H9 (cell line): ENCODE measurements around the gene RPL38. TPM values are rescaled to one million over a fixed set of nuclear protein-coding genes. Genes with fewer than 3 reads are reported as not detected.

Experiments used
- DNase-seq: peaks from one replicate; pipeline ENCODE4 v3.0.0-alpha.2; 2017
- H2AFZ ChIP-seq: one replicate; pipeline ENCODE4 v1.6.1; 2013; ENCODE audit warnings: mild to moderate bottlenecking, low read length, control low read depth, moderate library complexity
- H2AK5ac ChIP-seq: 2 replicates; pipeline ENCODE4 v1.6.1; 2013; ENCODE audit warnings: low read length, control low read depth, mixed read lengths; ENCODE audit not compliant: insufficient read length
- H2BK120ac ChIP-seq: one replicate; pipeline ENCODE4 v1.6.1; 2013; ENCODE audit warnings: low read depth, mild to moderate bottlenecking, low read length, control low read depth, inconsistent platforms; ENCODE audit not compliant: poor library complexity, severe bottlenecking
- H2BK12ac ChIP-seq: 2 replicates; pipeline ENCODE4 v1.6.1; 2013; ENCODE audit warnings: low read length, control low read depth, mixed read lengths, low read depth; ENCODE audit not compliant: insufficient read length
- H2BK15ac ChIP-seq: 2 replicates; pipeline ENCODE4 v1.6.1; 2013; ENCODE audit warnings: low read depth, low read length, control low read depth
- H2BK20ac ChIP-seq: one replicate; pipeline ENCODE4 v1.6.1; 2013; ENCODE audit warnings: low read depth, mild to moderate bottlenecking, low read length, control low read depth, inconsistent platforms; ENCODE audit not compliant: poor library complexity, severe bottlenecking
- H2BK5ac ChIP-seq: 2 replicates; pipeline ENCODE4 v1.6.1; 2013; ENCODE audit warnings: low read length, control low read depth, mixed read lengths; ENCODE audit not compliant: insufficient read length
- H3K14ac ChIP-seq: 2 replicates; pipeline ENCODE4 v1.6.1; 2013; ENCODE audit warnings: low read length, control low read depth; ENCODE audit not compliant: insufficient read depth
- H3K18ac ChIP-seq: 2 replicates; pipeline ENCODE4 v1.6.1; 2013; ENCODE audit warnings: low read depth, mild to moderate bottlenecking, mixed read lengths, low read length, control low read depth; ENCODE audit not compliant: insufficient read length
- H3K23ac ChIP-seq: 2 replicates; pipeline ENCODE4 v1.6.1; 2013; ENCODE audit warnings: low read length, control low read depth, mixed read lengths, low read depth; ENCODE audit not compliant: insufficient read length
- H3K23me2 ChIP-seq: 2 replicates; pipeline ENCODE4 v1.6.1; 2013; ENCODE audit warnings: low read depth, mild to moderate bottlenecking, mixed read lengths, low read length, control low read depth; ENCODE audit not compliant: insufficient read length, poor library complexity, severe bottlenecking
- H3K27ac ChIP-seq: 2 replicates; pipeline ENCODE4 v1.5.1; 2013; ENCODE audit warnings: low read length, control low read depth, mixed read lengths, low read depth; ENCODE audit not compliant: insufficient read length
- H3K27me3 ChIP-seq: 2 replicates; pipeline ENCODE4 v1.6.1; 2013; ENCODE audit warnings: low read length, control low read depth, inconsistent platforms; ENCODE audit not compliant: insufficient read depth
- H3K4ac ChIP-seq: 2 replicates; pipeline ENCODE4 v1.6.1; 2013; ENCODE audit warnings: low read depth, mild to moderate bottlenecking, control low read depth, inconsistent platforms, low read length, moderate library complexity
- H3K4me1 ChIP-seq: 2 replicates; pipeline ENCODE4 v1.6.1; 2013; ENCODE audit warnings: low read length, control low read depth, inconsistent platforms; ENCODE audit not compliant: insufficient read depth
- H3K4me2 ChIP-seq: 2 replicates; pipeline ENCODE4 v1.6.1; 2013; ENCODE audit warnings: low read length, control low read depth, mixed read lengths; ENCODE audit not compliant: insufficient read length, insufficient read depth
- H3K56ac ChIP-seq: 2 replicates; pipeline ENCODE4 v1.6.1; 2013; ENCODE audit warnings: low read depth, mild to moderate bottlenecking, mixed read lengths, low read length, control low read depth; ENCODE audit not compliant: insufficient read length
- H3K79me1 ChIP-seq: 2 replicates; pipeline ENCODE4 v1.6.1; 2013; ENCODE audit warnings: low read depth, mild to moderate bottlenecking, moderate library complexity, low read length, control low read depth, inconsistent platforms; ENCODE audit not compliant: insufficient read depth, poor library complexity, severe bottlenecking
- H3K79me2 ChIP-seq: 2 replicates; pipeline ENCODE4 v1.6.1; 2013; ENCODE audit warnings: low read length, control low read depth, inconsistent platforms; ENCODE audit not compliant: insufficient read depth
- H3K9ac ChIP-seq: 2 replicates; pipeline ENCODE4 v1.6.1; 2013; ENCODE audit warnings: low read length, control low read depth, mixed read lengths; ENCODE audit not compliant: insufficient read length; ENCODE audit errors: extremely low read depth
- H3K9me3 ChIP-seq: one replicate; pipeline ENCODE4 v1.6.1; 2013; ENCODE audit warnings: low read depth, low read length, inconsistent platforms; ENCODE audit not compliant: control insufficient read depth
- H3T11ph ChIP-seq: one replicate; pipeline ENCODE4 v1.6.1; 2013; ENCODE audit warnings: mild to moderate bottlenecking, low read length, control low read depth, inconsistent platforms
- H4K20me1 ChIP-seq: one replicate; pipeline ENCODE4 v1.6.1; 2013; ENCODE audit not compliant: control insufficient read depth, insufficient read length, insufficient read depth
- H4K5ac ChIP-seq: 2 replicates; pipeline ENCODE4 v1.6.1; 2013; ENCODE audit warnings: low read depth, mild to moderate bottlenecking, mixed read lengths, low read length, control low read depth; ENCODE audit not compliant: insufficient read length
- H4K8ac ChIP-seq: replicated peaks from 2 replicates; pipeline ENCODE4 v1.6.1; 2013; ENCODE audit warnings: low read length, control low read depth, mixed read lengths, low read depth; ENCODE audit not compliant: insufficient read length
- H4K91ac ChIP-seq: 2 replicates; pipeline ENCODE4 v1.6.1; 2013; ENCODE audit warnings: low read depth, mild to moderate bottlenecking, moderate library complexity, mixed read lengths, low read length, control low read depth; ENCODE audit not compliant: insufficient read length
- H3K27ac Mint-ChIP-seq, 3 experiments: 2 replicates in 2 of 3; 3 replicates in 1 of 3; pipeline ENCODE4 v1.8.0; 2020 to 2021; ENCODE audit warnings: mixed read lengths in 3 of 3, mild to moderate bottlenecking in 1 of 3, moderate library complexity in 1 of 3
- H3K27me3 Mint-ChIP-seq: 2 replicates; pipeline ENCODE4 v1.8.0; 2021; ENCODE audit warnings: low read depth, mild to moderate bottlenecking, moderate library complexity, mixed read lengths
- H3K36me3 Mint-ChIP-seq, 3 experiments: 2 replicates in 2 of 3; 3 replicates in 1 of 3; pipeline ENCODE4 v1.8.0; 2020 to 2021; ENCODE audit warnings: low read depth in 3 of 3, mixed read lengths in 3 of 3; ENCODE audit not compliant: insufficient read depth in 1 of 3
- H3K4me1 Mint-ChIP-seq, 2 experiments: 2 replicates each; pipeline ENCODE4 v1.8.0; 2020; ENCODE audit warnings: mixed read lengths in 2 of 2
- H3K4me3 Mint-ChIP-seq, 2 experiments: 2 replicates in 1 of 2; 3 replicates in 1 of 2; pipeline ENCODE4 v1.8.0; 2020 to 2021; ENCODE audit warnings: mild to moderate bottlenecking in 2 of 2, mixed read lengths in 2 of 2, moderate library complexity in 1 of 2
- H3K9me3 Mint-ChIP-seq, 2 experiments: 2 replicates in 1 of 2; 3 replicates in 1 of 2; pipeline ENCODE4 v1.8.0; 2020; ENCODE audit warnings: mild to moderate bottlenecking in 2 of 2, mixed read lengths in 2 of 2, moderate library complexity in 1 of 2
- CTCF ChIP-seq: fragments of 200-600 bp; sonication (generic); conservative IDR thresholded peaks from 3 replicates; pipeline ENCODE4 v1.8.0; 2021; ENCODE audit warnings: antibody characterized with exemption, mild to moderate bottlenecking
- WGBS: extraction: QIAGEN DNeasy Blood & Tissue Kit; methylation state at CpG from one replicate; pipeline ENCODE4 v1.1.7; 2013; ENCODE audit warnings: missing lambda C conversion rate, low lambda C conversion rate, mixed read lengths; ENCODE audit not compliant: insufficient read length; ENCODE audit errors: extremely low coverage; 5-methylcytosine and 5-hydroxymethylcytosine counted together
- total RNA-seq: library from RNA; stranded (reverse); gene quantifications from 2 replicates; pipeline ENCODE4 v1.2.1, GENCODE V29; 2021

RPL38 gene
- total RNA-seq, 1 experiment from 2014 or later = 1,358 TPM

- H3K23ac ChIP-seq = no peak overlapping the region
- H3K4me1 ChIP-seq = 0 out of 2 replicates have a peak, but pooled peaks cover 2% of the 10 kb centered on the region
- H3K27ac ChIP-seq = no peak overlapping the region
- no peak overlapping the region for H3K9ac ChIP-seq
- peaks cover 8% of the 10 kb centered on the region for H3K23me2 ChIP-seq
- no peak for DNase-seq
- no peak overlapping the region for H3K18ac ChIP-seq
- H3K9me3 ChIP-seq = no peaks in the 10 kb centered on the region
- H3K14ac ChIP-seq = no peak overlapping the region
- no peak overlapping the region for H4K91ac ChIP-seq
- WGBS = no CpG with 5 or more reads among the region's 10 CpGs
- TF ChIP-seq CTCF = no peak
- H3T11ph ChIP-seq = no peak overlapping the region
- peaks cover 3% of the 10 kb centered on the region in 2 experiments; a peak in 3 of 5 replicates for H3K9me3 Mint-ChIP-seq
- H3K4me2 ChIP-seq = peak overlapping the region; percentile 2
- H2BK20ac ChIP-seq = no peak overlapping the region
- no peak overlapping the region for H2AFZ ChIP-seq
- no peak overlapping the region for H3K56ac ChIP-seq
- peaks cover under 1% of the 10 kb centered on the region for H3K79me1 ChIP-seq
- H2AK5ac ChIP-seq = no peak overlapping the region
- H4K20me1 ChIP-seq = no peaks in the 10 kb centered on the region
- no peak overlapping the region for H2BK15ac ChIP-seq
- no peak overlapping the region for H4K8ac ChIP-seq
- peaks cover 13% of the 10 kb centered on the region; the same call in 1 of the 2 replicates for H3K79me2 ChIP-seq
- H3K4me1 Mint-ChIP-seq = peaks cover 10 to 27% of the 10 kb centered on the region in 2 experiments
- H4K5ac ChIP-seq = no peak overlapping the region
- peaks cover 13 to 16% (median 16%) of the 10 kb centered on the region in 3 experiments for H3K36me3 Mint-ChIP-seq
- no peak overlapping the region for H2BK120ac ChIP-seq
- H3K27me3 Mint-ChIP-seq = peaks cover 51% of the 10 kb centered on the region
- H2BK5ac ChIP-seq = no peak overlapping the region
- no peak overlapping the region for H3K27ac Mint-ChIP-seq
- no peak overlapping the region for H2BK12ac ChIP-seq
- H3K27me3 ChIP-seq = no peaks in the 10 kb centered on the region; the same call in 1 of the 2 replicates
- H3K4ac ChIP-seq = no peak overlapping the region
- no peak overlapping the region for H3K4me3 Mint-ChIP-seq
Measured at GRCh38 chr17:74200112-74200511, 3.4 kb upstream of the RPL38 start.
